H1 (cell line): ENCODE data around the gene EDDM3A. TPM values are rescaled to one million over a fixed set of nuclear protein-coding genes. Genes with fewer than 3 reads are reported as not detected.

Experiments
- FOSL1 ChIP-seq: IDR thresholded peaks from 2 replicates; pipeline ENCODE4 v1.6.1; 2011; ENCODE audit warnings: mild to moderate bottlenecking, low read depth, low read length, moderate library complexity; ENCODE audit not compliant: insufficient read depth
- TAF7 ChIP-seq: optimal IDR thresholded peaks from 2 replicates; pipeline ENCODE3; 2011; ENCODE audit warnings: low read depth, mild to moderate bottlenecking, inconsistent platforms, low read length, moderate library complexity, borderline replicate concordance
- polyA plus RNA-seq, 7 experiments: library from polyadenylated mRNA; depleted of rRNA in 3 of 7; stranded (reverse) in 5 of 7; unstranded in 2 of 7; fragments of >200 nt in 5 of 7; fragments of 200-250 nt in 2 of 7; gene quantifications; 1 replicate in 5 of 7; 2 replicates in 1 of 7; 4 replicates in 1 of 7; pipeline versions ENCODE4 v1.2.1 to v1.2.3, GENCODE V29; 2011 to 2013; ENCODE audit warnings: missing spikeins in 2 of 7, mixed read lengths in 2 of 7
- total RNA-seq: library from RNA; stranded (reverse); fragmentation: NEBNext Ultra II Directional; extraction: Animal tissue kit (Norgen Biotek cat#: 25700); gene quantifications from 2 replicates; pipeline ENCODE4 v1.2.1, GENCODE V29; 2021
- TF ChIP-seq, protein P1 (sequence below): IDR thresholded peaks from 2 replicates; pipeline ENCODE4 v1.6.1; 2012; ENCODE audit warnings: inconsistent platforms

The EDDM3A gene
- total and polyA plus RNA-seq, 2 of the 8 experiments (the other 6 are each of a cell fraction or from before 2014, with no cell fraction given): 0.09 TPM; not detected in 1

DNA sequence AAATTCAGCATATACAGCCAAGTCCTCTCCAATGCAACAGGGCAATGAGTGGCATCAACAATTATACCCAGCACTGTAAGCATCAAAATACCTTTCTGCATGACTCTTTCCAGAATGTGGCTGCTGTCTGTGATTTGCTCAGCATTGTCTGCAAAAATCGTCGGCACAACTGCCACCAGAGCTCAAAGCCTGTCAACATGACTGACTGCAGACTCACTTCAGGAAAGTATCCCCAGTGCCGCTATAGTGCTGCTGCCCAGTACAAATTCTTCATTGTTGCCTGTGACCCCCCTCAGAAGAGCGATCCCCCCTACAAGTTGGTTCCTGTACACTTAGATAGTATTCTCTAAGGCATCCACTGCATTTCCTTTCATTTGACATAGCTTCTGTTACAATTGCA lies 36.1 kb downstream of the EDDM3A start (continued):
- TF ChIP-seq FOSL1 (no peak), TAF7 (no peak)
- TF ChIP-seq, protein P1, sequence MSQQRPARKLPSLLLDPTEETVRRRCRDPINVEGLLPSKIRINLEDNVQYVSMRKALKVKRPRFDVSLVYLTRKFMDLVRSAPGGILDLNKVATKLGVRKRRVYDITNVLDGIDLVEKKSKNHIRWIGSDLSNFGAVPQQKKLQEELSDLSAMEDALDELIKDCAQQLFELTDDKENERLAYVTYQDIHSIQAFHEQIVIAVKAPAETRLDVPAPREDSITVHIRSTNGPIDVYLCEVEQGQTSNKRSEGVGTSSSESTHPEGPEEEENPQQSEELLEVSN: no peak
